Upper lobe of left lung (tissue), 6 donors: ENCODE data around the gene RNU1-1. TPM values are rescaled to one million over a fixed set of nuclear protein-coding genes. Genes with fewer than 3 reads are reported as not detected.
"Not testable (repeated sequence)": the region's sequence is repeated elsewhere in the genome, so short reads cannot be mapped to it uniquely, and the experiment has no call there.

ENCODE experiments used
- ATAC-seq, 2 donors: fragments of 200-7000 bp; cut with Tn5 transposase; one replicate each; pipeline ENCODE4 v1.9.1; 2022; ENCODE audit warnings: mild to moderate bottlenecking in 2 of 2, moderate library complexity in 2 of 2; ENCODE audit not compliant: low FRiP score in 2 of 2
- DNase-seq, 2 donors: peaks; one replicate each; pipeline ENCODE4 v3.0.0-alpha.2; 2019 to 2020
- H3K27ac ChIP-seq, 4 donors: fragments of 200-600 bp; sonication (generic); one replicate each; pipeline ENCODE4 v1.5.1; 2016 to 2019
- H3K27me3 ChIP-seq, 4 donors: fragments of 200-600 bp; sonication (generic); one replicate each; pipeline ENCODE4 v1.5.1; 2017 to 2019
- H3K36me3 ChIP-seq, 4 donors: fragments of 200-600 bp; sonication (generic); one replicate each; pipeline ENCODE4 v1.5.1; 2016 to 2019
- H3K4me1 ChIP-seq, 4 donors: fragments of 200-600 bp; sonication (generic); one replicate each; pipeline ENCODE4 v1.5.1; 2018 to 2019
- H3K4me3 ChIP-seq, 4 donors: fragments of 200-600 bp; sonication (generic); one replicate each; pipeline ENCODE4 v1.5.1; 2017 to 2019; ENCODE audit warnings: mild to moderate bottlenecking in 2 of 4, moderate library complexity in 1 of 4
- H3K9me3 ChIP-seq, 4 donors: fragments of 200-600 bp; sonication (generic); one replicate each; pipeline ENCODE4 v1.5.1; 2018 to 2019
- CTCF ChIP-seq, 6 experiments: fragments of 450-650 bp in 4 of 6; fragments of 200-600 bp in 2 of 6; sonication (generic) in 2 of 6; IDR thresholded peaks; one replicate each; pipeline ENCODE4 v1.5.1; 2016 to 2019; ENCODE audit warnings: antibody characterized with exemption in 6 of 6
- EP300 ChIP-seq, 4 donors: sonication (generic); formaldehyde crosslinking; IDR thresholded peaks; one replicate each; pipeline ENCODE4 v1.5.1; 2017; ENCODE audit warnings: antibody characterized with exemption in 4 of 4, control low read depth in 2 of 4
- POLR2A ChIP-seq, 4 donors: fragments of 450-650 bp; IDR thresholded peaks; one replicate each; pipeline ENCODE4 v1.5.1; 2016 to 2017; ENCODE audit warnings: antibody characterized with exemption in 4 of 4, mild to moderate bottlenecking in 2 of 4
- POLR2AphosphoS5 ChIP-seq, 2 donors: sonication (generic); formaldehyde crosslinking; IDR thresholded peaks; one replicate each; pipeline ENCODE4 v1.5.1; 2017; ENCODE audit warnings: antibody characterized with exemption in 2 of 2
- WGBS, 2 donors: methylation state at CpG; one replicate each; pipeline ENCODE4 v1.1.5; 2017 to 2018; 5-methylcytosine and 5-hydroxymethylcytosine counted together
- total RNA-seq, 6 donors: library from RNA; depleted of rRNA in 4 of 6; stranded (reverse); fragments of >200 nt in 4 of 6; gene quantifications; one replicate each; pipeline versions ENCODE4 v1.1.0 to v1.2.1, GENCODE V29; 2016 to 2021
- donor health status: DM: no; HTN: no; CAD: no; lungs with moderate emphysema.
- donor health status: DM: no; HTN: yes; CAD: no; lungs with severe emphysema.

RNU1-1 gene
- total RNA-seq, 6 donors from 2014 or later: under 0.01 to 14,413 (median 1,360) TPM

- H3K27ac ChIP-seq: no peak overlapping the region
- DNase-seq: peak in 1 of 2 donors; percentile 65
- H3K4me3 ChIP-seq: no peak overlapping the region
- H3K27me3 ChIP-seq: no peaks in the 10 kb centered on the region
- ATAC-seq: no peak
- H3K36me3 ChIP-seq: peaks cover 3 to 88% (median 38%) of the 10 kb centered on the region in 4 donors
- TF ChIP-seq CTCF (IDR thresholded peaks at IDR 0.05) (no peak), POLR2A (IDR thresholded peaks at IDR 0.05) (no peak), EP300 (IDR thresholded peaks at IDR 0.05) (no peak), POLR2AphosphoS5 (IDR thresholded peaks at IDR 0.05) (no peak)
- WGBS, 2 donors: 93 to 98% methylated on average over 12 of the region's 12 CpGs
- no peaks in the 10 kb centered on the region for H3K9me3 ChIP-seq
- H3K4me1 ChIP-seq: no peaks in the 10 kb centered on the region
Observed at GRCh38 chr1:16478091-16478490, 36.0 kb downstream of the RNU1-1 start.

- H3K36me3 ChIP-seq: peaks cover 3 to 82% (median 33%) of the 10 kb centered on the region in 4 donors
- not testable (repeated sequence) for H3K9me3 ChIP-seq, H3K27ac ChIP-seq, H3K4me3 ChIP-seq, H3K4me1 ChIP-seq, H3K27me3 ChIP-seq
- ATAC-seq: peak; percentile 39 to 70
- peak in 1 of 2 donors; percentile 77 for DNase-seq
- WGBS, 2 donors: 91 to 98% methylated on average over 19 to 22 of the region's 29 CpGs
Observed at GRCh38 chr1:16475771-16476770, 38.0 kb downstream of the RNU1-1 start.

- not testable (repeated sequence) for H3K27me3 ChIP-seq, H3K27ac ChIP-seq, H3K4me3 ChIP-seq, H3K9me3 ChIP-seq, H3K4me1 ChIP-seq, DNase-seq, ATAC-seq
- H3K36me3 ChIP-seq: peaks cover 3 to 72% (median 33%) of the 10 kb centered on the region in 4 donors
- WGBS, 2 donors: 96 to 98% methylated on average over 2 of the region's 2 CpGs
Observed at GRCh38 chr1:16474891-16475290, 39.2 kb downstream of the RNU1-1 start.

GRCh38 chr1:16474166-16474800 is 39.8 kb downstream of the RNU1-1 start:
- WGBS, 2 donors: 97 to 98% methylated on average over 7 to 28 of the region's 28 CpGs

GRCh38 chr1:16468558-16468957 is 45.5 kb downstream of the RNU1-1 start:
- Histone ChIP-seq H3K36me3 (peaks cover 0 to 54% (median 7%) of the 10 kb centered on the region in 4 donors), H3K9me3 (no peaks in the 10 kb centered on the region), H3K27ac (no peak overlapping the region), H3K4me3 (no peak overlapping the region), H3K4me1 (no peaks in the 10 kb centered on the region), H3K27me3 (no peaks in the 10 kb centered on the region)
- no peak for TF ChIP-seq POLR2AphosphoS5 (IDR thresholded peaks at IDR 0.05)
- TF ChIP-seq CTCF (IDR thresholded peaks at IDR 0.05): no peak
- no peak for TF ChIP-seq EP300 (IDR thresholded peaks at IDR 0.05)
- TF ChIP-seq POLR2A (IDR thresholded peaks at IDR 0.05): no peak
- ATAC-seq (no peak), DNase-seq (no peak)
- whole genome bisulfite sequencing, 2 donors: 76 to 81% methylated on average over 3 of the region's 3 CpGs

More at GRCh38 chr1:16474166-16474800, 39.8 kb downstream of the RNU1-1 start:
- no peaks in the 10 kb centered on the region for H3K27me3 ChIP-seq
- no peak for TF ChIP-seq POLR2A (IDR thresholded peaks at IDR 0.05)
- no peak for TF ChIP-seq POLR2AphosphoS5 (IDR thresholded peaks at IDR 0.05)
- TF ChIP-seq EP300 (IDR thresholded peaks at IDR 0.05): no peak
- TF ChIP-seq CTCF (IDR thresholded peaks at IDR 0.05): no peak
- no peak overlapping the region for H3K27ac ChIP-seq
- no peak for ATAC-seq
- H3K36me3 ChIP-seq: peaks cover 3 to 71% (median 33%) of the 10 kb centered on the region in 4 donors
- no peaks in the 10 kb centered on the region for H3K4me1 ChIP-seq
- H3K9me3 ChIP-seq: no peaks in the 10 kb centered on the region
- H3K4me3 ChIP-seq: no peak overlapping the region
- DNase-seq: peak in 1 of 2 donors; percentile 81
